Pulmonary artery endothelial cell (primary cell): ENCODE measurements around the gene GALM. TPM values are rescaled to one million over a fixed set of nuclear protein-coding genes. Genes with fewer than 3 reads are reported as not detected.

ENCODE experiments used
- DNase-seq: peaks from one replicate; pipeline ENCODE4 v3.0.0-alpha.2; 2011; ENCODE audit warnings: low read depth, low spot score
- total RNA-seq: library from RNA; depleted of rRNA; stranded (reverse); fragments of >200 nt; gene quantifications from 2 replicates; pipeline ENCODE4 v1.2.3, GENCODE V29; 2014

The GALM gene
- total RNA-seq, 1 donor from 2014 or later = 3.5 TPM

DNA sequence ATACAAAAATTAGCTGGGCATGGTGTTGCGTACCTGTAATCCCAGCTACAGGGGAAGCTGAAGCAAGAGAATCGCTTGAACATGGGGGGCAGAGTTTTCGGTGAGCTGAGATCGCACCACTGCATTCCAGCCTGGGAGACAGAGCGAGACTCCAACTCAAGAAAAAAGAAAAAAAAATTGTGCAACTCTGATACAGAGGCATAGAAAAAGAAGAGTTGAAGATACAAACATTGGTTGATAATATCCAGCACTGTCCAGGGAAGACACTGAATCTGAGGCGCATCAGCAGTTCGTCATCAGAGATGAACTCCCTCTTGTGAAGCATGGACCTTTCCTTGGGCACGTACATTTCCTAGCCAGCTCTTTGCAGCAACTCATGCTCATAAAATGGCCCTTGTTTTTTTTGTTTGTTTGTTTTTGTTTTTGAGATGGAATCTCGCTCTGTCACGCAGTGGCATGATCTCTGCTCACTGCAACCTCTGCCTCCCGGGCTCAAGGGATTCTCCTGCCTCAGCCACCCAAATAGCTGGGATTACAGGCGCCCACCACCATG lies 16.7 kb upstream of the GALM start:
- DNase-seq = no peak

DNA sequence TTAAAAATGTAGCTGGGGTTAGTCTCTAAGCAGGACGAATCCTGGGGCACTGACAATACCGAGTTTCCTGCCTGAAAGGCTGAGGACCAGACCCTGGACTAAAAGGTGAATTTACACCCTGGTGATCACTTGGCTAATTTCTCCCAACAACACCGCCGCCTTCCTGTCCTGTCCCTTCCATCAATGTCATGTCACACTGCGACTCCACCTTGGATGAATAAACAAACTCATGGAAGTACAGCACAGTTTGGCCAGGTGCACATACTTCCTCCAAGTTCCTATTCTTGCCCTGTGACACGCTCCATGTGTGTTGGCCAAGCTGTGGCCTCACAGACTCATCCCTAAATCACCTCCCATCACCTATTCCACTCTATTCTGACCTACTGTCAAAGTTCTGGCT lies 15.9 kb upstream of the GALM start:
- DNase-seq = no peak

DNA sequence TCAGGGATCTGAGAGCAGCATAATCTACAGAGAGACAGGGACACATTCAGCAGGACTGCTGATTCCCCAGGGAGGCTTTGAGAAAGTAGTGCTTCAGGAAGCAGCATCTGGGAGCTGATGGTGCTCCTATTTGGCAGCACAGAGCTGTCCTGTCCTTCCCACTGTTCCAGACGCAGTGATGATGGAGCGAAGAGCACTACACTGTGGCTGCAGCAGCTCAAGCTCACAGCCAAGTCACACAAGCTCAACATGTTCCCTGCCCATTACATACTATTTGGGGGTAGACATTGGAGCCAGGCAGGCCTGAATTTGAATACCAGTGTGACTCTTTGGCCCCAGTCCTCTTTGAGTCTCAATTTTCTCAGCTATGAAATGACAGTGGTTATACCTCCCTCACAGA lies 15.2 kb upstream of the GALM start:
- no peak for DNase-seq

GRCh38 chr2:38652431-38653273 lies 13.3 kb upstream of the GALM start:
- no peak for DNase-seq

- DNase-seq = no peak
Observed at GRCh38 chr2:38653380-38653714, 12.6 kb upstream of the GALM start.

DNA sequence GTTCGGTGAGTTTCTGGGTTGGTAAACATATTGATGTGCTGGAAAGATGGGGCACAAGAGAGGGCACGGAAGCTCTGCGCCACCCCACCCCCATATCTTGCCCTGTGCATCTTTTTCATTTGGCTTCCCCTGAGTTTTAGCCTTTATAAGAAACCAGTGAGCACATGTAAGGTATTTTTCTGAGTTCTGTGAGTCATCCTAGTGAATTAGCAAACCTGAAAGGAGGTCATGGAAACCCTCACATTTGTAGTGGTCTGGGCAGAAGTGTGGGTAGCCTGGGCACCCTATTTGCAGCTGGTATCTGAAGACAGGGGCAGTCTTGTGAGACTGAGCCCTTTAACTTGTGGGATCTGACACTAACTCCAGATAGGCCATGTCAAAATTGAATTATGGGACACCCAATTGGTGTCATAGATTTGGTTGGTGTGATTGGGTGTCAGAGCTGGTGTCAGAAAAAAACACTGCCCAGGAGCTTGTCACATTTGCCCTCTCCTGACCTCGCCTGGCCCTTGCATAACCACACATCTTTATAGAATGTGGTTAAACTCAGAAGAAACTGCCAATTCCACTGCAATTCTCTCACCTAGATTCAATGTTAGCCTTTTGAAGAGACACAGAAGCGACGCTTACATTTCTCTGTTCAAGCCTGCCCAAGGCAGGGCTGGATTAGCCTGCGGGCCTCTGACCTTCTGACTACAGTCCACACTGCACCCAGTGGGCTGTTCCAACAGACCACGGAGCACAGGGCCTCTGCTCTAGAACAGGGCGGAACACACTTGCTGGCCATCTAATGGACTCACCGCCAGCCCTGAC lies 12.0 kb upstream of the GALM start:
- DNase-seq = no peak

GRCh38 chr2:38654528-38655381 lies 11.2 kb upstream of the GALM start:
- DNase-seq = no peak

DNA sequence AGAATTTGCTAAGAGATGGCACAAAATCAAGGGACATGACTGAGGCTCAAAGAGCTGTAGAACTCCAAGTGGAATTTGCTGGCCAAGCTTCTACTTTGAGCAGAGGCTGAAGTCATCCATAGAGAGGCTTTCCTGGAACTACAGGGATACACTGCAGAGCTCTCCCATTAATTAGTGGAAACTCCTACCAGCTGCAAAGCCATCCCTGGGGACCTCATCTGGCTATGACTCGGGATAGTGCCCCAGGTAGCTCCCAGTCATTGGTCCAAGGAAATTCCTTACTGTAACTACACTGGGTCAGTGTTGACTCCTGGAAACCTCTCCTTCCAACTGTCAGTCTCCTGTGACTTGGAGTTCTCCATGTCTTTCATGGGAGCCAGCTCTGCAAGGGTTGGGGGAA lies 10.5 kb upstream of the GALM start:
- DNase-seq = no peak

GRCh38 chr2:38656866-38657480 lies 8.9 kb upstream of the GALM start:
- no peak for DNase-seq

DNA sequence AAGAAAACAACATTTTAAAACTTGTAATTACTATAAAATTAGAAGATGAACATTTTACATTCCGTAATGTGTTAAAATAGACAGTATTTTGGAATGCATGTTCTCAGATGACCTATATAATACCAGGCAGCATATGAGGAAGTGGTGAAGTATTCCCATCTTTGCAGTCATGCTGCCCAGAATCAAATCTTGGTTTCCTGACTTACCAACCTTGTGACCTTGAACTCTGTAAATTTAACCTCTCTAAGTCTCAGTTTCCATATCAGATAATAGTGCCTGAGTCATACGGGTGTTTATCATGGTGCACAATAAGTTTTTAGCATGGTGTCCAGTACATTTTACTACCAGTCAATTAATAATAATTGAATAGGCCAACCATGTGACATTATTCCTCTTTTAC lies 7.3 kb upstream of the GALM start:
- DNase-seq = no peak

DNA sequence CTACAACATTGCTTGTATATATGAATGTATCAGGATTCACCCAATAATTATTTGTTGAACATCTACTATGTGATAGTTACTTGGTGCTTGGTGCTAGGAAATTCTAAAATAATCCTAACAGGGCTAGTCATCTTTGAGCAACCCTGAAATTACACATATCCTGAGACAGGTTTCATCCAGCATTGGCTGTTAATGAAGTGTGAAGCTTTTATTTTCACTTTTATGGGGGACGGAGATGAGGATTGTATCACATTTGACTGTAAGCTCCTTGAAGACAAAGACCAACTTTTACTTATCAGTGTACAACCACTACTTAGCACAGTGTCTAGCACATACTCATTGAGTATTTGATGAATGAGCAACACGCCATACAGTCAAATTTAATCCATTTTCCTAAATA lies 6.8 kb upstream of the GALM start:
- no peak for DNase-seq

DNA sequence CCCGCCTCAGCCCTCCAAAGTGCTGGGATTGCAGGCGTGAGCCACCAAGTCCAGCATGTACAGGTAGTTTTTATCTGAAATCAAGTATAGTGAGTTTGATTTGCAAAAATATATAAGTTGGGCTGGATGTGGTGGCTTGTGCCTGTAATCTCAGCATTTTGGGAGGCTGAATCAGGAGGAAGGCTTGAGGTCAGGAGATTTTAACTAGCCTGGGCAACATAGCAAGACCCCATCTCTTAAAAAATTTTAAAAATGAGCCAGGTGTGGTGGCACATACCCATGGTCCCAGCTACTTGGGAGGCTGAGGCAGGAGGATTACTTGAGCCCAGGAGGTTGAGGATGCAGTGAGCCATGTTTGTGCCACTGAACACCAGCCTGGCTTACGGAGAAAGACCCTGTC lies 5.6 kb upstream of the GALM start:
- DNase-seq = no peak

- DNase-seq = no peak
Observed at GRCh38 chr2:38661306-38661705, 4.6 kb upstream of the GALM start.

GRCh38 chr2:38666556-38666910 lies 619 bp downstream of the GALM start:
- no peak for DNase-seq

- no peak for DNase-seq
Observed at GRCh38 chr2:38668092-38668491, 2.2 kb downstream of the GALM start.

GRCh38 chr2:38668779-38669479 lies 3.0 kb downstream of the GALM start:
- DNase-seq = no peak

DNA sequence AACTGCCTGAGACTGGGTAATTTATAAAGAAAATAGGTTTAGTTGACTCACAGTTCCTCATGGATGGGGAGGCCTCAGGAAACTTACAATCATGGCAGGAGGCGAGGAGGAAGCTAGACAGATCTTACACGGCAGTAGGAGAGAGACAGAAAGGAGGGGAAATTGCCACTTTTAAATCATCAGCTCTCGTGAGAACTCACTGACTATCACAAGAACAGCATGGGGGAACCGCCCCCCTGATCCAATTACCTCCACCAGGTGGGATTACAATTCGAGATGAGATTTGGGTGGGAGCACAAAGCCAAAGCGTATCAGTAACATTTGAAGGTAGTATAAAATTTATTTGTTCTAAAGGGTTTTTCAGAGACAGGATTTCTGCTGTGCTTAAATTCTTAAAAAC lies 5.4 kb downstream of the GALM start:
- no peak for DNase-seq

DNA sequence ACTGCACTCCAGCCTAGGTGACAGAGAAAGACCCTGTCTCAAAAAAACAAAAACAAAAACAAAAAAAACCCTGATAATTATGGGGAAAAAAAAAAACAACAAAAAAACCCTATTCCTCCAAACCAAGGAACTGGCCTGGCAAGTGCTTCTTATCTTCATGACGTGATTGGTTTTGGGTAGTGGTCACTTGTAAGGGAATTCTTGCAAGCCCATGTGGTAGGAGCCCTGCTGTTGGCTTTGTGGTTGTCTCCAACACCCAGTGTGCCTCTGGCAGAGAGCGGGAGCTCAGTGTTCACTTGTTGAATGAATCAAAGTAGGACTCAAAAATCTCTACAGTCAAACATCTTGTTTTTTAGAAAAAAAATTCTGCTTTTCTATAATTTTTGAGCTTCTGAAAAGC lies 6.0 kb downstream of the GALM start:
- no peak for DNase-seq

DNA sequence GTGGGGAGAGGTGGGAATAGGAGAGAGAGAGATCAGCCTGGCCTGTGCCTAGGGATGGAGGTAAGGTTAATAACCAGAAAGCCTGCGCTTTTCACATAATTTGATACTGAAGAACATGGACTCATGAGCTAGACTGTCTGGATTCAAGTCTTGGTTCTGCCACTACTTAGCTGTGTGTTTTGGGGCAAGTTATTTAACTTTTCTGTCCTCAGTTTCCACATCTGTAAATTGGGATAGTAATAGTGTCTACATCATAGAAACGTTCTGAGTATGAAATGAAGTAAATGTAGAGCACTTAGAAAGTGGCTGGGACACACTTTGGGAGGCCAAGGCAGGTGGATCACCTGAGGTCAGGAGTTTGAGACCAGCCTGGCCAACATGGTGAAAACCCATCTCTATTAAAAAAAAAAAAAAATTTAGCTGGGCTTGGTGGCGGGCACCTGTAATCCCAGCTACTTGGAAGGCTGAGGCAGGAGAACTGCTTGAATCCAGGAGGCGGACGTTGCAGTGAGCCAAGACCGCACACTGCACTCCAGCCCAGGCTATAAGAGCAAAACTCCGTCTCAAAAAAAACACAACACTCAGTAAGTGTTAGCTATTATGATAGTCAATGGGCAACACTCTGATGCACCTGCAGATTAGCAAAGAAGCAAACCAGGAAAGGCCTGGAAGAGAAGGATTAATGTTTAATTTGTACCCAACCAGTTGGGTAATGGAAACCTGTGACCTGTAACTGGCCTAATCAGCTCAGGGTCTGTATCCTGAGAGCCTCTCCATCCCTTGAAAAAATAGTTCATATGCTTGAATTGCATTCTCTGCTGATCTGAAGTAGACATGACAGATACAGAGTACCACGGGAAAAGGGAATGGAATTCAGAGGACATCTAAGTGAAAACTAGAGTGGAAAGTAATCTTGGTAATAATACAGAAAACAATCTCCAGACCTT lies 6.8 kb downstream of the GALM start:
- no peak for DNase-seq

DNA sequence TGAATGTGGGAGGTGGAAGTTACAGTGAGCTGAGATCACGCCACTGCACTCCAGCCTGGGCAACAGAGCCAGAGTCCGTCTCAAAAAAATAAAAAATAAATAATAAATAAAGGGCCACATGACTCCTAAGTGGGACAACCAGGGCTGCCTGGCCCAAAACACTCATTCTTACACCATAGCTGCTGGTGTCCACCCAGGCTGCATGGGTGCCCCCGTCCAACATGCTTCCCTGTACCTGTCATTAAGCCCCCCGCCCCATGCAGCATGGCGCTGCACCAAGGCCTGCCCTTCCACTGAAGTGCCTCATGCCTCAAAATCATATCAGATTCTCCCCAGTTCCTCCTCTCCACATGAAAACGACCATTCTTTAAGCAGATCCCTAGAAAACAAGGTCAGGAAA lies 10.8 kb downstream of the GALM start:
- DNase-seq = no peak
